ENCODE data around the gene HES3. TPM values are rescaled to one million over a fixed set of nuclear protein-coding genes. Genes with fewer than 3 reads are reported as not detected.

The HES3 gene
- total RNA-seq, 4 donors from 2014 or later = not detected

DNA sequence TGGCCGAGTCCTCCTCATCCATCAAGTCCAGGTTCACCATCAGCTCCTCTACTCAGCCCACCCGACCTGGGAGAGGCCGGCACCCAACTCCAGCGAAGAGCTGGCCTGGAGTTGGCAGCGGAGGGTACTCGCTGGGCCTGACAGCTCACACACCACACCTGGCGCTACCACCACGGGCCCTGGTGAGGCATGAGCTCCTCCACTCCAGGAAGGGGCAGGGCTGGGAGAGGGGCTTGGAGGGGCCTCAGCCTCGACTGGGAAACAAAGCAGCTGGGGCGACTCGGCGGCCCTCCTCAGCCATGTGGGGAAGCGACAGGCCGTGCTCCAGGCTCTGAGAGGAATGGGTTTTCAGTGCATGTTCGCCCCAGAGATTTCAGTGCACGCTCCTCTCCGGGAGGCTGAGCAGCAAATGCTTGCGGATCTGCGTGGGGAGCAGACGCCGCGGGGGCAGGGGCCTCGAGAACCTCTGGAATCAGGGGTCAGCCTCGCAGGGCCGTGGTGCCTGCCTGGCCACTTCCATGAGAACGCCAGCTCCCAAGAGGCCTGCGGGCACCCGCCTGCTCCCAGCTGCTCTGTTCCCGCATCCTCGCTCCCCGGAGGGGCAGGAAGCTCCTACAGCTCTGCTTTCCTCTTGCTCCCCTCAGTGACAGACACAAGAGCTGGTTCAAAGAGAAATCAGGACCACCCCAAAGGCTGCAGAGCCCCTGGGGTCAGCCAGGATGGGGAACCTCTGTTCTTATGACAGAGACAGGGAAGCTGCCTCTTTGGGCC lies 35.8 kb downstream of the HES3 start:
- DNase-seq = no peak
- peaks cover 0 to 5% of the 10 kb centered on the region in 2 donors for H3K4me1 ChIP-seq
- no peaks in the 10 kb centered on the region for H3K9me3 ChIP-seq
- H3K27ac ChIP-seq = no peak overlapping the region
- intact Hi-C loops (cut with DNase I; ENCODE audit: low total_unique reads) = no loop called here
- H3K27me3 ChIP-seq = no peaks in the 10 kb centered on the region
- no peaks in the 10 kb centered on the region for H3K36me3 ChIP-seq
- no peak for TF ChIP-seq POLR2A (IDR thresholded peaks at IDR 0.05)
- TF ChIP-seq, protein P1, sequence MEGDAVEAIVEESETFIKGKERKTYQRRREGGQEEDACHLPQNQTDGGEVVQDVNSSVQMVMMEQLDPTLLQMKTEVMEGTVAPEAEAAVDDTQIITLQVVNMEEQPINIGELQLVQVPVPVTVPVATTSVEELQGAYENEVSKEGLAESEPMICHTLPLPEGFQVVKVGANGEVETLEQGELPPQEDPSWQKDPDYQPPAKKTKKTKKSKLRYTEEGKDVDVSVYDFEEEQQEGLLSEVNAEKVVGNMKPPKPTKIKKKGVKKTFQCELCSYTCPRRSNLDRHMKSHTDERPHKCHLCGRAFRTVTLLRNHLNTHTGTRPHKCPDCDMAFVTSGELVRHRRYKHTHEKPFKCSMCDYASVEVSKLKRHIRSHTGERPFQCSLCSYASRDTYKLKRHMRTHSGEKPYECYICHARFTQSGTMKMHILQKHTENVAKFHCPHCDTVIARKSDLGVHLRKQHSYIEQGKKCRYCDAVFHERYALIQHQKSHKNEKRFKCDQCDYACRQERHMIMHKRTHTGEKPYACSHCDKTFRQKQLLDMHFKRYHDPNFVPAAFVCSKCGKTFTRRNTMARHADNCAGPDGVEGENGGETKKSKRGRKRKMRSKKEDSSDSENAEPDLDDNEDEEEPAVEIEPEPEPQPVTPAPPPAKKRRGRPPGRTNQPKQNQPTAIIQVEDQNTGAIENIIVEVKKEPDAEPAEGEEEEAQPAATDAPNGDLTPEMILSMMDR (IDR thresholded peaks at IDR 0.05) = no peak
- H3K4me3 ChIP-seq = no peak overlapping the region

DNA sequence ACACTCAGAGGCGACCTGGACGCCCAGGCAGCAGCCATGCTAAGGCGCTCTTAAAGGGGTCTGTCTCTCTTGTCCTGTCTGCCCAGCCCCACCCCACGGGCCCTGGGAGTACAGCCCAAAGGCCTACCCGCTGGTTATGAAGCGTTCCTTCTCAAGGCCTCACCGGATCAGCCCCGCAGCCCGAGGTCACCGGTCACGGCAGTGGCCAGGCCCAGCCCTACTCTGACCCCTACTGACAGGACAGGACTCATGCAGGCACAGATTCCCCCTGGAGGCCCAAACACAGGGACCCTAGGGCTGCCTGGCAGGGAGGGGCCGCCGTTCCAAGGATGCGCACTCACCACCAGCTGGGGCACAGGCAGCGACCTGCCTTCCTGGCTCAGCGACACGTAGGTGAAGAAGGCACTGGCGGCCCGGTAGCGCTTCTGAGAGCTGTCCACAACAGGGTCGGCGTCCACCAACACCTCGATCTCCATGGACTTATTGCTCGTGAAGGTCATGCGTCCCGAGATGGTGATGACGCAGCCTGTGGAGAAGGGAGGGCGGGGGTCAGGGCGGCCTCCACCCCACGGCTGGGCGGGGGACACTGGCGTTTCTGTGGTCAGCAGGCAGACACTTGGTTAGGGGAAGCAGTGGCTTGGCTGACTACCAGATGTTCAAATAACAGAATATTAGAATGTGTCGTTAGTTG lies 36.9 kb downstream of the HES3 start:
- no peak for TF ChIP-seq POLR2A (IDR thresholded peaks at IDR 0.05)
- TF ChIP-seq, protein P1 (IDR thresholded peaks at IDR 0.05) = peak in 2 of 4 experiments; percentile 20 to 37
- Histone ChIP-seq H3K9me3 (no peaks in the 10 kb centered on the region), H3K27me3 (no peaks in the 10 kb centered on the region), H3K36me3 (no peaks in the 10 kb centered on the region), H3K27ac (no peak overlapping the region), H3K4me3 (no peak overlapping the region), H3K4me1 (peaks cover 0 to 5% of the 10 kb centered on the region in 2 donors)
- DNase-seq = no peak
- intact Hi-C loops (cut with DNase I; ENCODE audit: low total_unique reads) = no loop called here

DNA sequence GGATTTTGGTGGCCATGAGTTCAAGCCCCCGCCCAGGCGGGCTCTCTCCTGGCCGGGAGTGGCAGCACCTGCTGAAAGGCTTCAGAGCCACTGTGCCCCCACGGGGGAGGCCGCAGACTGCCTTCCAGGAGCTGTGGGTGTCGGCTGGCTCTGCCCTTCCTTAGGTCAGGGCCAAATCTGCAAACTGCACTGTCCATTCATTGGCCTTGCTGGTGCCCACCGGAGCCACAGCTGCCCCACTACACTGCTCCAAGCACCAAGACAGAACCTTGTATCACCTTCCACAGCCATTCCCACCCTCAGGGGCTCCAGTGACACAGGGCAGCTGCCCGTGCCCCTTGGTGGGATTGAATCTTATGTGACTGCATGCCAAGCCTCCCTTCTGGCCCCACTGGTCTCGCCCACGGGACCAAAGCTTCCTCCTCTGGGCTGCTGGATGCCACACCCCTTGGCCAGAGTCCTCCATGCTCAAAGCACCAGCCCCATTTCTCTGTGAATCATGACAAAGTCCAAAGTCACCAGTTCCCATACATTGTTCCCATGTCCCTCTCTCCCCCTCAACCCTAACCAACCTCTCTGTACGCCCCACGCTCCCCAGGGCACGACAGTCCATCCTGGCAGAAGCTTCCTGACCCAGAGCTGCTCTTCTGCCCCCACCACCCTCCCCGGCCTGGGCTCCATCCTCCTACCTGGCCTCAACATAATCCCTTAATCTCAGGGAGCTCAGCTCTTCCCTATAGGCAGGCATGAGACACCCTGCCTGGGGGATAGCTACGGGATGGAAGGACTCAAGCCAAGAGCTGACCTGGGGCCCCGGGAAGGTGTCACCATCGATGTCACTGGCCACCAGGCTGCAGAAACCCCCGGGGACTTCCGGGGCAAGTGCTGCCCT lies 37.8 kb downstream of the HES3 start:
- Histone ChIP-seq H3K27me3 (no peaks in the 10 kb centered on the region), H3K4me1 (peaks cover 0 to 2% of the 10 kb centered on the region in 2 donors), H3K27ac (no peak overlapping the region), H3K9me3 (no peaks in the 10 kb centered on the region), H3K4me3 (no peak overlapping the region), H3K36me3 (no peaks in the 10 kb centered on the region)
- no peak for DNase-seq
- no peak for TF ChIP-seq POLR2A (IDR thresholded peaks at IDR 0.05)
- TF ChIP-seq, protein P1 (IDR thresholded peaks at IDR 0.05) = no peak
- intact Hi-C loops (cut with DNase I; ENCODE audit: low total_unique reads) = no loop called here

DNA sequence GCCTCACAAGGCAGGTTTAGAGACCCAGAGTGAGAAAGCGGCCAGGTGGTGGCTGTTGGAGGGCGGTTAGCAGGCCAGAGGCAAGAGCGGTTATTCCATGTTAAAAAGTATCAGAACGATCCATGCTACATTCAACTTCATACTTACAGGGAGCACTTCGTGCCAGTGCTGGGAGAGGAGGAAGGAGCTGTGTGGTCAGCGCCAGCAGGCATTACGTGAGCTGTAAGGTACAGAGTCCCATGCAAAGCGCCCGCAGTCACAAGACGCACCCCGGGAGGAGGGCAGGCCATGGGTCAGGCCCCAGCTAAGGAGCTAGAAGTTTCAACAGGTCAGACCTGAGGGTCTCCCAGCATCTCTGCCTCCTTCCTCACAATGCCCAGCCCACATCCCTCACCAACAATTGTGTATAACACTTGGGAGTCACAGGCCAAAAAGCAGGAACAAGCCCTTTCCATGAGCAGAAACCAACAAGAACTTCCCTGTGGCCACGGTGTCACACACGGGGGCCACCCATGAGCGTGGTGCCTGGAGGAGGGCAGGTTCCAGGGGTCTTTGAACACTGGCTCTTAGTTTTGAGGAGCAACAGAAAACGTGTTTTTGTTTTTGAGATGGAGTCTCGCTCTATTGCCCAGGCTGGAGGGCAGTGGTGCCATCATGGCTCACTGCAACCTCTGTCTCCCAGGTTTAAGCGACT lies 38.7 kb downstream of the HES3 start:
- no peak for TF ChIP-seq POLR2A (IDR thresholded peaks at IDR 0.05)
- TF ChIP-seq, protein P1 (IDR thresholded peaks at IDR 0.05) = no peak

More for the DNA sequence above, 38.7 kb downstream of the HES3 start:
- intact Hi-C loops (cut with DNase I; ENCODE audit: low total_unique reads) = no loop called here
- H3K27me3 ChIP-seq = no peaks in the 10 kb centered on the region
- no peak for DNase-seq
- peaks cover under 1% of the 10 kb centered on the region in 2 donors for H3K4me1 ChIP-seq
- no peaks in the 10 kb centered on the region for H3K9me3 ChIP-seq
- no peak overlapping the region for H3K4me3 ChIP-seq
- H3K36me3 ChIP-seq = no peaks in the 10 kb centered on the region
- no peak overlapping the region for H3K27ac ChIP-seq

Data from uterus (tissue), 4 donors.